Dermis blood vessel endothelial cell (primary cell): Measurements from ENCODE around the gene IFIT3. TPM values are rescaled to one million over a fixed set of nuclear protein-coding genes. Genes with fewer than 3 reads are reported as not detected.
"Not testable (repeated sequence)": the region's sequence is repeated elsewhere in the genome, so short reads cannot be mapped to it uniquely, and the experiment has no call there.

Experiments
- DNase-seq: peaks from one replicate; pipeline ENCODE4 v3.0.0; 2010
- total RNA-seq: library from RNA; depleted of rRNA; stranded (reverse); fragments of >200 nt; gene quantifications from 2 replicates; pipeline ENCODE4 v1.2.3, GENCODE V29; 2014

IFIT3 gene
- total RNA-seq, 1 donor from 2014 or later, result 14.3 TPM

DNA sequence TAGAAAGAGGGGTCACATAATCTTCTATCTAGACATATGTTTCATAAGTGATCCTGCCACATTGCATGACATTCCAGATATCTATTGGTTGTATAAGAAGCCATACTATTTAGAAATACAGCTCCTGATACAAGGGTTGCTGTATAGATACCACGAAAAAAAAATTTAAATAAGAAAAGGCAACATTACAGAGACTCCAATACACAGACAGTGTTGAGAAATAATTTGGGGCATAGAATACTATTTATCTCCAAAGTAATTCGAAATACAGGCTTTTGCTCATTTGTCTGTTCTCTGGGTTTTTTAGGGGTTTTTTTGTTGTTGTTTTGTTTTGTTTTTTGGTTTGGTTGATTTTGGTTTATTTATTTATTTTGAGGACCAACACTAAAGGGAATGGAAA is 23.4 kb upstream of the IFIT3 start:
- no peak for DNase-seq

DNA sequence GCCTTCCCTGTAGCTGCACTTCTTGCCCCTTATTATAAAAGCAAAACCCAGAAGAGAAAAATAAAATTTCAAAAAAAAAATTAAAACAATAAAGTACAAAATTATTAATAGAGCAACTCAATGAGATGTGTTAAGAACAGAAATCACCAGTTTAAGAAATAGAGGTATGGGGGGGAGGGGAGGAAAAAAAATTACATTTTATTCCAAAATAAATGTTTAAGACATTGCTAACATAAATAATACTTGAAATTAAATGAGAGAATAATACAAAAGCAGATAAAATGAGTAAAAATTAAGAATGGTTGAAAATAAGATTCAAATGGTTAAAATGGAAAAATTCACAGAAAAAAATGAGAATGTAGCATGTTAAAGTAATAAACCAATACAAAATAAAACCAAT is 22.9 kb upstream of the IFIT3 start:
- no peak for DNase-seq

DNA sequence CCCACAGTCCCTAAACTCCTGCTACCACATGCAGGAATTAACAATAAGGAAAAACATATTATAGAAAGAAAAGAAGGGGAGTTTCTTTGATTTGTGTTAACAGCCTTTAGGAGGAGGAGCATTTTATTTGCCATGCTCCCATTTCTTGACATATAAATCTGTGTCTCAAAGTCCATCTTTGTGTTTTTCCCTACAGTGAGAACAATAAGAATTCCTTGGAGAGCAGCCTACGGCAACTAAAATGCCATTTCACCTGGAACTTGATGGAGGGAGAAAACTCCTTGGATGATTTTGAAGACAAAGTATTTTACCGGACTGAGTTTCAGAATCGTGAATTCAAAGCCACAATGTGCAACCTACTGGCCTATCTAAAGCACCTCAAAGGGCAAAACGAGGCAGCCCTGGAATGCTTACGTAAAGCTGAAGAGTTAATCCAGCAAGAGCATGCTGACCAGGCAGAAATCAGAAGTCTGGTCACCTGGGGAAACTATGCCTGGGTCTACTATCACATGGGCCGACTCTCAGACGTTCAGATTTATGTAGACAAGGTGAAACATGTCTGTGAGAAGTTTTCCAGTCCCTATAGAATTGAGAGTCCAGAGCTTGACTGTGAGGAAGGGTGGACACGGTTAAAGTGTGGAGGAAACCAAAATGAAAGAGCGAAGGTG is 21.9 kb upstream of the IFIT3 start:
- DNase-seq, result no peak

DNA sequence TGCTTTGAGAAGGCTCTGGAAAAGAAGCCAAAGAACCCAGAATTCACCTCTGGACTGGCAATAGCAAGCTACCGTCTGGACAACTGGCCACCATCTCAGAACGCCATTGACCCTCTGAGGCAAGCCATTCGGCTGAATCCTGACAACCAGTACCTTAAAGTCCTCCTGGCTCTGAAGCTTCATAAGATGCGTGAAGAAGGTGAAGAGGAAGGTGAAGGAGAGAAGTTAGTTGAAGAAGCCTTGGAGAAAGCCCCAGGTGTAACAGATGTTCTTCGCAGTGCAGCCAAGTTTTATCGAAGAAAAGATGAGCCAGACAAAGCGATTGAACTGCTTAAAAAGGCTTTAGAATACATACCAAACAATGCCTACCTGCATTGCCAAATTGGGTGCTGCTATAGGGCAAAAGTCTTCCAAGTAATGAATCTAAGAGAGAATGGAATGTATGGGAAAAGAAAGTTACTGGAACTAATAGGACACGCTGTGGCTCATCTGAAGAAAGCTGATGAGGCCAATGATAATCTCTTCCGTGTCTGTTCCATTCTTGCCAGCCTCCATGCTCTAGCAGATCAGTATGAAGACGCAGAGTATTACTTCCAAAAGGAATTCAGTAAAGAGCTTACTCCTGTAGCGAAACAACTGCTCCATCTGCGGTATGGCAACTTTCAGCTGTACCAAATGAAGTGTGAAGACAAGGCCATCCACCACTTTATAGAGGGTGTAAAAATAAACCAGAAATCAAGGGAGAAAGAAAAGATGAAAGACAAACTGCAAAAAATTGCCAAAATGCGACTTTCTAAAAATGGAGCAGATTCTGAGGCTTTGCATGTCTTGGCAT is 21.1 kb upstream of the IFIT3 start:
- no peak for DNase-seq

DNA sequence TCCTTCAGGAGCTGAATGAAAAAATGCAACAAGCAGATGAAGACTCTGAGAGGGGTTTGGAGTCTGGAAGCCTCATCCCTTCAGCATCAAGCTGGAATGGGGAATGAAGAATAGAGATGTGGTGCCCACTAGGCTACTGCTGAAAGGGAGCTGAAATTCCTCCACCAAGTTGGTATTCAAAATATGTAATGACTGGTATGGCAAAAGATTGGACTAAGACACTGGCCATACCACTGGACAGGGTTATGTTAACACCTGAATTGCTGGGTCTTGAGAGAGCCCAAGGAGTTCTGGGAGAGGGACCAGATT is 20.6 kb upstream of the IFIT3 start:
- no peak for DNase-seq

DNA sequence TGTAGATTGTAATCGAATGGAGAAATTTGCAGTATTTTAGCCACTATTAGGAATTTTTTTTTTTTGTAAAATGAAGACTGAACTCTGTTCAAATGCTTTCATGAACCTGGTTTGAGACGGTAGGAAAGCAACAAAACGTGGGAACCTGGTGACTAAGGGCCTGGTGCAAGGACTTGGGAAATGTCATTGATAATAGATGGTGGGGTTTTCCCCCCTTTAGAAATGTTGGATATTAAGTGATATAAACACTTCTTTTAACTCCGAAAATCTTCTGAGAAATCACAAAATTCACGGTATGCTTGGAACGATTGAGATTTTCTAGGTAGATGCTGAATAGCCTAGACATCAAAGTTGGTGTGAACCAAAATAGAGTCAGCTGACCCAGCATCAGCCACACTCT is 19.5 kb upstream of the IFIT3 start:
- DNase-seq, result no peak

DNA sequence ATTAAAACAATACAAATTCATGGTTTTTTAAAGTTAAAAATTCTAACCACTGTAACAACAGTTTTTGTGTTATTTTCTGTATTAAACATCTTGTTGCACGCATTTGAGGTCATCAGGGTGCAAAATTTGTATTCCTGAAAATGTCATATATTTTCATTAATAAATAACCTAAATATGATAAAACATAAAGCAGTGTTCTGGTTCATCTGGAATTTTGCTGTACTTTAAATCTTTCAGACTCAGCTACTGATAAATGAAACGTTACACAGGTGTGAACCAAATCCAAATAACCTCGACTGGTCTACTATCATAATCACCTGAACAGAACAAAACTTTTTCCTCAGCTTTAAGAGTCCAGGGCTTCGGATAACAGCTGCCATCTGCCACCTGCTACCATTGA is 19.1 kb upstream of the IFIT3 start:
- no peak for DNase-seq

DNA sequence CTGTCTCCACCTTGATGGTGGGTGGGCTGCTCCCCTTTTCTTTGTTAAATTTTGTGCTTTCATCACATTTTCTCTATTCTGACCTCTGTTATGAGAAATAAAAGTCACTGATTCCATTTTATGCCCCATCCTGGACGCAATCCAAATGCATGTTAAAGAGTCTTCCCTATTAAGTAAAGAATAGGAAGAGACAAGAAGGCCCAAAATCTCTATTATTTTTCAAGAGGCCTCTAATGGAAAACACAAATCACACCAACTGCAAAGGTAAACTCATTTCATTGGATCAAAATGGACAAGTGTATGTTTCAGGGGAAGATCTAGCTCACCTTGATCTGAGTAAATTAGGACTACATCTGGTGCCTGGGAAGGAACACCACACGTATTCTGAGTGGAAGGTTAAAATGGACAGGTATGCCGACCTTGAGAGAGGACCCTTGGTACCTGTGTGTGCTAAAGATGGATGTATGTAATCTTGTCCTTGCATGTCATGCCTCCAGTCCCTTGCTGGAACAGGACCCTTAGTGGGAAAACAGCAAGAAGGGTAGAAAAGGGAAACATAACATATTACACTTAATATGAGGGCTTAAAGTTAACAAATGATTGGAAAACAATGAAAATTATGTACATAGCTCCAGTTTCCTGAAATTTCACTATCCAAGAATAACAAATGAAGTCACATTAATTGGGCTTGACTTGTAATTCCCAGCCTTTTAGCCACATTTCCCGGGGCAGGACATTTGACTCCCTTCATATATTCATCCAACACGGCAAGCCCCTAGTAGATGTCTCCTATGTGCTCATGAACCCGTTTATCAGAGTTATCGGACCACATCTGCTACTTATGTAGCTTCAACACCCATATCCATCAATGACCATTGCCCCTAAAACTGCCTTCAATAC is 18.4 kb upstream of the IFIT3 start:
- peak; percentile 17 for DNase-seq

DNA sequence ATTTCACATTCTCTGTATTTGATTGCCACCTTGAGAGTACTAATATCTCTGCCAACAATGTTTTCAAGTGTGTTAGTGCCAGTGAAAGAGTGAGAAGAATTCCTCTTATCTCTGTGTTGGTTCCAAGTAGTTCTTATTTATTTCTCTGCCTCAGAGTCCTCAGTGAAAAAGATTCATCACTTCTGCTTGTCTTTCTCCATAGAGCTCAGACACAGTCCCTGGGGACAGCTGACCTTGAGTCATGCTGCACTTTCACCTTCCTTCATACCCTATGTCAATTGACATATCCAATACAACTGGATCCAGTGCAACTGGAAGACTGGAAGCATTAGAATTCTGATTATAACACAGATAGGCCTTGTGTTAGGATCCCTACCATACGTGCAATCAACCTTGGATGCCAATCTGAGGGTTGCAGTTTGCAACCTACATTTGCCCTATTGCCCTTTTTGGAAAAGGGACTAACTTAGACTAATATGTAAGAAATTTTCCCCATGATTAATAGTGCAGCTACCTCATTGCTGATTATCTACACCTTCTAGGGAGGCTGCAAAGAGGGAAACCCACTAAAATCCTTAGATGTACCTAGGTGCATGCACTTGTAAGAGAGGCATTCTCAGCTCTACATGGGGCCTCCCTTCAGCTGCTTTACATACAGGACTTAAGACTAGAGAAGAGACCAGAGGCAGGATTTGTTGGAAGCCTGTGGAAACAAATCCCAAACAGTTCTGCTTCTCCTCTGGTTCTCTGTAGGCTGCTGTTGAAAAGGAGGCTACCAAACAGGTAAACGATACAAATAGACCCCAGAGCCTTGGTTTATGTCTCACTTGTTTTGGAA is 17.5 kb upstream of the IFIT3 start:
- no peak for DNase-seq

DNA sequence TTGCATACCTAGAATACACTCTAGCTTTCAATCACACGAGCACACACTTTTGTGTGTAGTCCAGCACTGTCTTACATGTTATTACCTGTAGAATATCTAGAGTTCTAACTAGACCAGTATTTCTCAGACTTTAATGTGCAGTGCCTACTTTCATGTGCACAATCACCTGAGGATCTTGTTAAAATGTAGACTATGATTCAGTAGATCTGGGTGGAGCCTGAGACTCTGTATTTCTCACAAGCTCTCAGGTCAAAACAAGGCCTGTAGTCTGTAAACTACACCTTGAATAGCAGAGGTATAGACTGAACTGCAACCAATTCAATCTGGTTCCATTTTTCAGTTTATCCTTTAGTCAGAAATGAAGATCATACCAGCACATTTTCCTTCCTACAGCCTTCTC is 14.8 kb upstream of the IFIT3 start:
- no peak for DNase-seq

DNA sequence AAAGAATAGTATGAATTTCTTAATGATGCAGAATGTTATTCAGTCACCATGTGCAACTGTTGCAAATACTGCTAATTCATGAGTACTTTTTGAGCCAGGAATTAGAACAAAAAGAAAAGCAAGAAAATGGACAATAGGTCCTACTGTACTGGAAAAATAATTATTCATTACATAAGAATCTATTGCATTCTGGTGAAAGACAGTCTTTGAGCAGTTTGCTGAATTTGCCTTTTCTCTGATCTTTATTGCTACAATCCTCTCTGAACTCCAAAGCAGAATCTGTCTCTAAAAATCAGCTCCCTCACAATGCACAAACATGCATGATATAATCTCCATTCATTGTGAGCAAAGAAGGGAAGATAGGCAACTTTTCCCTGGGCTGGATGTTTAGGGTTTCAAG is 13.1 kb upstream of the IFIT3 start:
- DNase-seq, result no peak

DNA sequence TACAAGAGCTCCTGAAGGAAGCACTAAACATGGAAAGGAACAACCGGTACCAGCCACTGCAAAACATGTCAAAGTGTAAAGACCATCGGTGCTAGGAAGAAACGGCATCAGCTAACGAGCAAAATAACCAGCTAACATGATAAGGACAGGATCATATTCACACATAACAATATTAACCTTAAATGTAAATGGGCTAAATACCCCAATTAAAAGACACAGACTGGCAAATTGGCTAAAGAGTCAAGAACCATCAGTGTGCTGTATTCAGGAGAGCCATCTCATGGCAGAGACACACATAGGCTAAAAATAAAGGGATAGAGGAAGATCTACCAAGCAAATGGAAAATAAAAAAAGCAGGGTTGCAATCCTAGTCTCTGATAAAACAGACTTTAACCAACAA is 9.8 kb upstream of the IFIT3 start:
- DNase-seq, result not testable (repeated sequence)

DNA sequence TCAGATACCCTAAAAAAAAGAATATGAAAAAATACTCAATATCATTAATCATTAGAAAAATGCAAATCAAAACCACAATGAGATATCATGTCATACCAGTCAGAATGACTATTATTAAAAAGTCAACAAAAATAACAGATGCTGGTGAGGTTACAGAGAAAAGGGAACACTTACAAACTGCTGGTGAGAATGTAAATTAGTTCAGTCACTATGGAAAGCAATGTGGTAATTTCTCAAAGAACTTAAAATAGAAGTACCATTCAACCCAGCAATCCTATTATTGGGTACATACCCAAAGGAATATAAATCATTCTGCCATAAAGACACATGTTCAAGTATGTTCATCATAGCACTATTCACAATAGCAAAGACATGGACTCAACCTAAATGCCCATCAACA is 2.7 kb upstream of the IFIT3 start:
- not testable (repeated sequence) for DNase-seq

DNA sequence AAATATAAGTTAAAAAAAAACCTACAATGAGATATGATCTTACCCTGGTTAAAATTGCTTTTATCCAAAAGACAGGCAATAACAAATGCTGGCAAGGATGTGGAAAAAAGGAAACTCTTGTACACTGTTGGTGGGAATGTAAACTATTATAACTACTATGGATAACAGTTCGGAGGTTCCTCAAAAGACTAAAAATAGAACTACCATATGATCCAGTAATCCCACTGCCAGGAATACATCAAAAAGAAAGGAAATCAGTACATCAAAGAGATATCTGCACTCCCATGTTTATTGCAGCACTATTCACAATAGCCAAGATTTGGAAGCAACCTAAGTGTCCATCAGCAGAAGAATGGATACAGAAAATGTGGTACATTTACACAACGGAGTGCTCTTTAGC is 1.9 kb upstream of the IFIT3 start:
- DNase-seq, result not testable (repeated sequence)

DNA sequence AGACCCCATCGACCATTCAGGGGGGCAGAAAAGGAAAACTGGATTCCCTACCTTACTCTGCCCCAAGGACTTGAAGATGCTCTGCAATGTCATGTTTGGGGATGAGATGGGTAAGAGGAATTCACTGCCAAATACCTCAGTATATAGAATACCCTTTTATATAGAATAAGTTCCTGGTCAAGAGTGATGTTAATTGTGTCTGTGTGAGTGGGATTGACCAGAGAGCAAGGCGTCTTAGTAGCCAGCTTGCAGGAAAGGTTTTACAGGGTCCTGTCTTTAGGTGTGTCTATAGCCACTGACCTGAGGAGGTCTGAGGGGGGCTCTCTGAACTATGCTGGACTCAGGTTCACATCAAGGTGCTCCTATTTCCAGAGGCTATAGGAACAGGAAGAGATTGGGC is 1.4 kb downstream of the IFIT3 start:
- no peak for DNase-seq

DNA sequence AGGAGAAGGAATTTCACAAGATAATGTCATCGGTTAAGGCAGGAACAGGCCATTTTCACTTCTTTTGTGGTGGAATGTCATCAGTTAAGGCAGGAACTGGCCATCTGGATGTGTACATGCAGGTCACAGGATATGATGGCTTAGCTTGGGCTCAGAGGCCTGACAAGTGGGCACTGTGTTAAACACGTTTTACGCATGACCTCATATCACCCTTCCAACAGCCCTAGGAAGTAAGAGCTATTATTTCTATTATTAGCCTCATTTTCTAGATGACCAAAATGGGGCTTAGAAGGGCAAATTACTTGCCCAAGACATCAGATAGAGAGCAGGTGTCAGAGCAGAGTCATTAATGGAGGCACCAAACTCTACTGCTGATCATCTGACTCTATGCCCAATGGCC is 2.2 kb downstream of the IFIT3 start:
- DNase-seq, result peak; percentile 26

DNA sequence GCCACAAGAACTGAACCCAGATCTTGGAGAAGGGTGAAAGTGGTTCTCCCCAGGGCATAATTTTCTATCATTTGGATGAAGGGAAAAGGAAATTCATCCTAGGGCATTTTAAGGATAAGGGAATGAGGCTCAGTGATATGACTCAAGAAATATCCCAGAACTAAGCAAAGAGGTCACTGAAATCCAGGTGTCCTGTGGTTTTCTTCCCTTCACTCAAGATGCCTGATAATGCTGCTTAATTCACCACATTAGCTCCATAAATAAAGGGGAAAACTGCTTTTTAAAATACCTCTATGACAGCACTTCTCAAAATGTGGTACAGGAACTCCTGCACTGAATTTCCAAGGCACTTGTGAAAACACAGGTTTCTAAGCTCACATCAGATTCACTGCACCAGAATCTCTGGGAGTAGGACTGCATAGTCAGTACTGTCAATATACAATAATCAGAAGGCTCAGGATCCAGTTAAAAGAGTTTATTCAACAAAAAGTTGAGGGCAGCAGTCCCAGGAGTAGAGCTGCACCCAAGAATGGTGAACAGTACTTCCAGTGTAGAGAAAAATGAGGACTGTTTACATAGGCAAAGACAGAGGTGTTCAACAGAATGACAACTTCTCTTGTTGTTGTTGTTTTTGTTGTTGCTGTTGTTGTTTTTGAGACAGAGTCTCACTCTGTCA is 2.9 kb downstream of the IFIT3 start:
- no peak for DNase-seq

DNA sequence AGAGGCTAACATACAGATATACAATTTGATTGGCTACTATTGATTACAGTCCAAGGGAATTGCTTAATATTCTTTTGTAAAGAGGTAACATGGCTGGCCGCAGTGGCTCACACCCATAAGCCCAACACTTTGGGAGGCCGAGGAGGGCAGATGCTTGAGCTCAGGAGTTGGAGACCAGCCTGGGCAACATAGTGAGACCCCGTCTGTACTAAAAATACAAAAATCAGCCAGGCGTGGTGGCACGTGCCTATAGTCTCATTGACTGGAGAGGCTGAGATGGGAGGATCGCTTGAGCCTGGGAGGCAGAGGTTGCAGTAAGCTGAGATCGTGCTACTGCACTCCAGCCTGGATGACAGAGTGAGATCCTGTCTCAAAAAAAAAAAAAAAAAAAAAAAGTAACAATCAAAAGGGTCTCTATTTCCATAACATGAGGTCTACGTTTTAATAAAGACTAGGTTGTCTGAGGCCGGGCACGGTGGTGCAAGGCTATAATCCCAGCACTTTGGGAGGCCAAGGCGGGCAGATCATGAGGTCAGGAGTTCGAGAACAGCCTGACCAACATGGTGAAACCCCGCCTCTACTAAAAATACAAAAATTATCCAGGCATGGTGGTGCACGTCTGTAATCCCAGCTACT is 3.8 kb downstream of the IFIT3 start:
- DNase-seq, result not testable (repeated sequence)

DNA sequence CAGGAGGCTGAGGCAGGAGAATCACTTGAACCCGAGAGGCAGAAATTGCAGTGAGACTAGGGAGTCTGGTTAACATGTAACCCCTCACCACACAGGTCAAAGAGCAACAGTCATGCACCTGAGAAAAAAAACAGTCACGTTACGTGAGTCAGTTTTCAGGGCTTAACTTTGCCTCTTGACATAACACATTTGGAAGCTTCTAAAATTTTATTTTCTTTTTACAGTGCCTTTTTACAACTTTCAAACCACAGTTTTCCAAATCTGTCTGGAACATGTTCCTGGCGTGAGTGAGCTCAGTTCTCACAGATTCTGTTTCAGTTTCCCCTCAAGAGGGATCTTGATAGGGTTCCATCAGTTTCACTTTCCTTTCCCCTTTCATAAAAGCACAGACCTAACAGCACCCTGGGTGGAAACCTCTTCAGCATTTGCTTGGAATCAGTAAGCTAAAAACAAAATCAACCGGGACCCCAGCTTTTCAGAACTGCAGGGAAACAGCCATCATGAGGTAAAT is 4.4 kb downstream of the IFIT3 start:
- DNase-seq, result peak; percentile 57

DNA sequence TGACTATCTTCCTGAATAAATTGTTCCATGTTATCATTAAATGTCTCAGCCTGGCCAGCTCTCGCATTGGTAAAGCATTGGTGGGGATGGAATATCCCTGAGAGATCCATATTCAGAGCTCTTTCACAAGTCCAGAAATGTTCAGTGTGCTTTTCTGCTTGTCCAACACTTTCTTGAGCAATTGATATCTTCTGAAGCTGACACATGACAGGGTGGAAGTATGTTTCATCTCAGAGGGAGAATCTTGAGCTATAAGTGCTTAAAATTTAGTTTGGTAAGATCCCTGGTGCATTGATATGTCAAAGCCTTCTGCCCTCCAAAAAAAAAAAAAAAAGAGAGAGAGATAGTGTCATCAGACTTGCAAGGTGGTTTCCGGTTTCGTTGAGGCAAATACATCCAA is 7.4 kb downstream of the IFIT3 start:
- no peak for DNase-seq

DNA sequence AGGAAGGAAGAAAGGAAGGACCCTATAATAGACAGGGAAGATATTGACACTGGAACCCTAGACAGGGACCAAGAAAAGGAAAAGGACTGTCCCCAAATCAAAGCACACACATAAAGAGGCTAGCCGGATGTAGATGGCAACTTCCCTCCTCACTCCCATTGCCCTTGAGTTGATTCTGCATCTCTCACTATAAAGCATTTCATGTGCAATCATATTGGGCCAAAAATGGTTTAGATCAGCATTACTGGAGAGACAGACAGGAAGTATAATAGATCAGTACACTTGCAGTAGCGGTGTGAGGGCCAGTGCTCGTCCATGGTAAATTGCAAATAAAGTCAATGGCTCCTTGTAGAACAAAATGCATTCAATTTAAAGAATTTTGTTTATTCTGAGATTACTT is 8.4 kb downstream of the IFIT3 start:
- DNase-seq, result no peak
